ENCODE results near the gene BCDIN3D.

Gene BCDIN3D

GRCh38 chr12:49801141-49802063, 41.5 kb downstream of the BCDIN3D start:
- Histone ChIP-seq H3K4me1 (peaks cover 0 to 33% (median 20%) of the 10 kb centered on the region in 10 experiments; a peak in 12 of 20 replicates), H3K27ac (peak overlapping the region in 3 of 11 experiments; percentile 1 to 54 (median 18); a peak in 4 of 22 replicates), H4K20me1 (peaks cover 0 to 93% (median 17%) of the 10 kb centered on the region in 11 experiments; a peak in 16 of 22 replicates), H3K27me3 (no peaks in the 10 kb centered on the region), H3K4me3 (no peak overlapping the region), H3K4me2 (peak overlapping the region in 2 of 11 experiments; percentile 2 to 26; a peak in 1 of 22 replicates), H3K9ac (peak overlapping the region in 2 of 11 experiments; percentile 4 to 47; a peak in 2 of 22 replicates), H3K36me3 (peaks cover 65 to 100% (median 97%) of the 10 kb centered on the region in 11 experiments), H3K9me3 (replicated peaks in 1 of 11) (no peaks in the 10 kb centered on the region)
- TF ChIP-seq Cebpa-rat (IDR thresholded peaks at IDR 0.05) = no peak

GRCh38 chr12:49800421-49801140, 42.3 kb downstream of the BCDIN3D start:
- no peak for TF ChIP-seq Cebpa-rat (IDR thresholded peaks at IDR 0.05)
- H3K4me3 ChIP-seq = no peak overlapping the region
- peak overlapping the region in 2 of 11 experiments; percentile 4 to 47; a peak in 2 of 22 replicates for H3K9ac ChIP-seq
- peaks cover 64 to 100% (median 97%) of the 10 kb centered on the region in 11 experiments for H3K36me3 ChIP-seq
- H3K27ac ChIP-seq = peak overlapping the region in 3 of 11 experiments; percentile 1 to 54 (median 18); a peak in 4 of 22 replicates
- peaks cover 0 to 33% (median 20%) of the 10 kb centered on the region in 10 experiments; a peak in 12 of 20 replicates for H3K4me1 ChIP-seq
- no peaks in the 10 kb centered on the region for H3K9me3 ChIP-seq (replicated peaks in 1 of 11)
- no peaks in the 10 kb centered on the region for H3K27me3 ChIP-seq
- 0 out of 22 replicates have a peak overlapping the region, but pooled peaks of 2 of the 11 experiments have one; percentile 2 to 26 for H3K4me2 ChIP-seq
- H4K20me1 ChIP-seq = peaks cover 0 to 88% (median 10%) of the 10 kb centered on the region in 11 experiments; a peak in 13 of 22 replicates

GRCh38 chr12:49798934-49799333, 44.0 kb downstream of the BCDIN3D start:
- Histone ChIP-seq H3K36me3 (peaks cover 55 to 100% (median 93%) of the 10 kb centered on the region in 11 experiments), H3K4me2 (no peak overlapping the region)

GRCh38 chr12:49798248-49798647, 44.7 kb downstream of the BCDIN3D start:
- no peak overlapping the region for H3K4me2 ChIP-seq
- peaks cover 49 to 100% (median 93%) of the 10 kb centered on the region in 11 experiments for H3K36me3 ChIP-seq
- no peaks in the 10 kb centered on the region for H3K9me3 ChIP-seq (replicated peaks in 1 of 11)
- no peak for TF ChIP-seq Cebpa-rat (IDR thresholded peaks at IDR 0.05)
- peaks cover 0 to 25% (median 15%) of the 10 kb centered on the region in 10 experiments; a peak in 12 of 20 replicates for H3K4me1 ChIP-seq
- 0 out of 22 replicates have a peak overlapping the region, but pooled peaks of 1 of the 11 experiments have one; percentile 20 for H3K27ac ChIP-seq
- no peaks in the 10 kb centered on the region for H3K27me3 ChIP-seq
- H4K20me1 ChIP-seq = peaks cover 0 to 87% (median 4%) of the 10 kb centered on the region in 11 experiments; a peak in 9 of 22 replicates
- H3K9ac ChIP-seq = peak overlapping the region in 4 of 11 experiments; percentile 11 to 46 (median 38); a peak in 5 of 22 replicates
- H3K4me3 ChIP-seq = no peak overlapping the region

More at GRCh38 chr12:49798934-49799333, 44.0 kb downstream of the BCDIN3D start:
- H3K27me3 ChIP-seq = no peaks in the 10 kb centered on the region
- peaks cover 0 to 87% (median 4%) of the 10 kb centered on the region in 11 experiments; a peak in 9 of 22 replicates for H4K20me1 ChIP-seq
- H3K4me3 ChIP-seq = no peak overlapping the region
- peak overlapping the region in 5 of 11 experiments; percentile 10 to 46 (median 33); a peak in 7 of 22 replicates for H3K9ac ChIP-seq
- TF ChIP-seq Cebpa-rat (IDR thresholded peaks at IDR 0.05) = no peak
- no peaks in the 10 kb centered on the region for H3K9me3 ChIP-seq (replicated peaks in 1 of 11)
- peaks cover 0 to 32% (median 19%) of the 10 kb centered on the region in 10 experiments; a peak in 12 of 20 replicates for H3K4me1 ChIP-seq
- 0 out of 22 replicates have a peak overlapping the region, but pooled peaks of 1 of the 11 experiments have one; percentile 6 for H3K27ac ChIP-seq

- TF ChIP-seq Cebpa-rat (IDR thresholded peaks at IDR 0.05) = no peak
- H3K27me3 ChIP-seq = no peaks in the 10 kb centered on the region
- no peak overlapping the region; a peak in 1 of 22 replicates for H3K9ac ChIP-seq
- no peak overlapping the region for H3K27ac ChIP-seq
- peaks cover 0 to 20% (median 10%) of the 10 kb centered on the region in 10 experiments; a peak in 9 of 20 replicates for H3K4me1 ChIP-seq
- H3K4me2 ChIP-seq = no peak overlapping the region
- H4K20me1 ChIP-seq = peaks cover 0 to 82% (median 3%) of the 10 kb centered on the region in 11 experiments; a peak in 7 of 22 replicates
- no peaks in the 10 kb centered on the region for H3K9me3 ChIP-seq (replicated peaks in 1 of 11)
- peaks cover 41 to 100% (median 88%) of the 10 kb centered on the region in 11 experiments for H3K36me3 ChIP-seq
- no peak overlapping the region for H3K4me3 ChIP-seq
Measured at GRCh38 chr12:49797449-49797776, 45.5 kb downstream of the BCDIN3D start.

- H3K4me3 ChIP-seq = no peak overlapping the region
- H3K4me1 ChIP-seq = peaks cover 0 to 20% (median 10%) of the 10 kb centered on the region in 10 experiments; a peak in 9 of 20 replicates
- no peak overlapping the region; a peak in 1 of 22 replicates for H3K27ac ChIP-seq
- peaks cover 38 to 100% (median 88%) of the 10 kb centered on the region in 11 experiments for H3K36me3 ChIP-seq
- no peaks in the 10 kb centered on the region for H3K9me3 ChIP-seq (replicated peaks in 1 of 11)
- no peak overlapping the region; a peak in 1 of 22 replicates for H3K9ac ChIP-seq
- H4K20me1 ChIP-seq = peaks cover 0 to 84% (median 3%) of the 10 kb centered on the region in 11 experiments; a peak in 7 of 22 replicates
- H3K4me2 ChIP-seq = no peak overlapping the region
- TF ChIP-seq Cebpa-rat (IDR thresholded peaks at IDR 0.05) = no peak
- no peaks in the 10 kb centered on the region for H3K27me3 ChIP-seq
Measured at GRCh38 chr12:49796606-49797448, 46.1 kb downstream of the BCDIN3D start.

- peaks cover 0 to 14% (median 8%) of the 10 kb centered on the region in 10 experiments; a peak in 8 of 20 replicates for H3K4me1 ChIP-seq
- peaks cover 0 to 84% (median 3%) of the 10 kb centered on the region in 11 experiments; a peak in 7 of 22 replicates for H4K20me1 ChIP-seq
- no peak for TF ChIP-seq Cebpa-rat (IDR thresholded peaks at IDR 0.05)
- H3K27me3 ChIP-seq = no peaks in the 10 kb centered on the region
- H3K36me3 ChIP-seq = peaks cover 32 to 100% (median 88%) of the 10 kb centered on the region in 11 experiments
- no peak overlapping the region for H3K27ac ChIP-seq
- no peak overlapping the region for H3K4me3 ChIP-seq
- H3K9ac ChIP-seq = no peak overlapping the region
- no peak overlapping the region for H3K4me2 ChIP-seq
- H3K9me3 ChIP-seq (replicated peaks in 1 of 11) = no peaks in the 10 kb centered on the region
Measured at GRCh38 chr12:49796155-49796554, 46.8 kb downstream of the BCDIN3D start.

Data from BLaER1 treated with 17β-estradiol and CSF1 and Interleukin-3, amounts not matched to agents 10 nM and 100 nM (cell line).